Germinal center (tissue), 1 donor: ENCODE results near the gene DDX54.

Experiments used
- DNase-seq: peaks from one replicate; pipeline ENCODE4 v3.0.0; 2012; ENCODE audit warnings: mixed read lengths, low spot score

The DDX54 gene

DNA sequence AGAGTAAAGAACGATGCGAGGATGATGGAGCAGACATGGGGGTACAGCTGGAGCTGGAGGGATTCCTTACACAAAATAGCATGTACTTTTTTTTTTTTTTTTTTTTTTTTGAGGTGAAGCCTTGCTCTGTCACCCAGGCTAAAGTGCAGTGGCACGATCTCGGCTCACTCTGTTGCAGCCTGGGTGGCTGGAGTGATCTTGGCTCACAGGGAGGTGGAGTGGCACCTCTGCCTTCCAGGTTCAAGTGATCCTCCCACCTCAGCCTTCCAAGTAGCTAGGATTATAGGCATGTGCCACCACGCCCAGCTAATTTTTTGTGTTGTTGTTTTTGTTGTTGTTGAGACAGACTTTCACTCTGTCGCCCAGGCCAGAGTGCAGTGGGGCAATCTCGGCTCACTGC, 44.6 kb downstream of the DDX54 start:
- no peak for DNase-seq

DNA sequence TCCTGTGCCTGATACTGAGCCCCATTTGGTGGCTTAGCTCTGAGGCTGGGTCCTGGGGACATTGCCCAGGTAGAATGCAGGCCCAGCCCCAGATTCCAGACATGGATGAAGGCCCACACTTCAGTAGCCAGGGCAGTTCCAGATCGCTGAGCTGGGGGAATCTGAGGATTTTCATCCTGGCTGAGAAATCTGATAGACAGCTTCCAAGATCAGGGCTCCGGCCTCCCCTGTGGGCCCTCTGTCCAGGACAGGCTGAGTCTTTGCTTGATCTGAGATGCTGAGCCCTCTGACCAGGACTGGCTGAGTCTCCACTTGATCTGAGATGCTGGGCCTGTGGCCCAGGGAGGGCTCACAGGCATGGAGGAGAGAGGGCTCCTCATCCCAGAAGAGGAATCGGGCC, 46.5 kb downstream of the DDX54 start:
- no peak for DNase-seq

DNA sequence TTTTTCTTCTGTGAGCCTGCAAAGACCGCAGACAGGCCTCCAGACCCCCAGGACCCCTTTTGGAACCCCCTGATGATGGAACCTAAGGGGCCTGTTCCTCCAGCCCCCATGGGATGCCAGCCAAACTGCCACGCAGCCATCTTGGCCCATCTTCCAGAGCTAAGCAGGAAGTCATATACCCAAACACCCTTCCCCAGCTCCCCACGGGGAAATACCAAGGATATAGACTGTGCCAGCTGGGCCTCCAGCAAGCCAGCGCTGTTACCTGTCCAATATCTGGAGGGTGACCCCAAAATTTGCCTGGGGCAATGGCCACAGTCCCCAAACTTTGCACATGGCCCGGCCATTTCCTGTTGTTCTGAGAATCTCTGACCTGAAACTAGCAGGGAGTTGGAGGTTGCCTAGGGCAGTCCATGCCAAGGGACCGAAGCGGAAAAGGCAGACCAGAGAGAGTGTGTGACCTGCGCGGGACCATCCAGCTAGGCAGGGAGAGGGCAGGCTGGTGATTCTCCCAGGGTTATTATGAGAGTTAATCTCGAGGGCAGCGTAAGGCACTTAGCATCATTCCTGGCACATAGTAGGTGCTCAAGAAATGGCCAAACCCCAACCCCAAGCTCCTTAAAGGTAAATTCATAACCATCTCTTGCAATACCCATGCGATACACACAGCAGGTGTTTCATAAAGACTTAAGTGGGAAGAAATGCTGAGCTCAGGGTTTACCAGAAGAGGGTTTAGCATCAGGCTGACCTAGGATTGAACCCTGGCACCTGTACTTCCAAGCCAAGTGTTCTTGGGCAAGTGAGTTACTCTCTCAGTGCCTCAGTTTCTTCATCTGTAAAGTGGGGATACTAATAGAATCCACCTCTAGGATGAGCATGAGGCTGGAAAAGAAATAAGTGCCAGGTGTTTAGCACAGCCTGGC, 47.2 kb downstream of the DDX54 start:
- no peak for DNase-seq

DNA sequence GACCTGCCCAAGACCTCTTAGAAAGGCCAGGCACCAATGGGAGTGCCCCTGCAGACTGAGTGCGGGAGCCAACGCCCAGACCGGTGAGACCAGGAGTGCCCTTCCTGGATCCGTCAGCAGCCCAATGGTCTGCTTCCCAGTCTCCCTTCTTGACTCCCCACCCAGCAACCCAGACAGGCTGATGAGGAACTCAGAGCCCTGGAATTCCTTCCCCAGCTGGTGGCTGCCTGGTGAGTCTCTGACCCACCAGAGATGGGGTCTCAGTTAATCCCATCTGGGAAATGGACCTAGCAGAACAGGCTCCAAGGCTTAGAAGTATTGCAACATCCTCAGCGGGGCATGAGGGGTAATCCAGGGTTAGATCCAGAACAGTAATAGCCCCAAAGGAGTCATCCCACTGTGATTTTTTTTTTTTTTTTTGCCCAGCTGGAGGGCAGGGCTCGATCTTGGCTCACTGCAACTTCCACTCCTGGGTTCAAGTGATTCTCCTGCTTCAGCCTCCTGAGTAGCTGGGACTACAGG, 48.2 kb downstream of the DDX54 start:
- no peak for DNase-seq

DNA sequence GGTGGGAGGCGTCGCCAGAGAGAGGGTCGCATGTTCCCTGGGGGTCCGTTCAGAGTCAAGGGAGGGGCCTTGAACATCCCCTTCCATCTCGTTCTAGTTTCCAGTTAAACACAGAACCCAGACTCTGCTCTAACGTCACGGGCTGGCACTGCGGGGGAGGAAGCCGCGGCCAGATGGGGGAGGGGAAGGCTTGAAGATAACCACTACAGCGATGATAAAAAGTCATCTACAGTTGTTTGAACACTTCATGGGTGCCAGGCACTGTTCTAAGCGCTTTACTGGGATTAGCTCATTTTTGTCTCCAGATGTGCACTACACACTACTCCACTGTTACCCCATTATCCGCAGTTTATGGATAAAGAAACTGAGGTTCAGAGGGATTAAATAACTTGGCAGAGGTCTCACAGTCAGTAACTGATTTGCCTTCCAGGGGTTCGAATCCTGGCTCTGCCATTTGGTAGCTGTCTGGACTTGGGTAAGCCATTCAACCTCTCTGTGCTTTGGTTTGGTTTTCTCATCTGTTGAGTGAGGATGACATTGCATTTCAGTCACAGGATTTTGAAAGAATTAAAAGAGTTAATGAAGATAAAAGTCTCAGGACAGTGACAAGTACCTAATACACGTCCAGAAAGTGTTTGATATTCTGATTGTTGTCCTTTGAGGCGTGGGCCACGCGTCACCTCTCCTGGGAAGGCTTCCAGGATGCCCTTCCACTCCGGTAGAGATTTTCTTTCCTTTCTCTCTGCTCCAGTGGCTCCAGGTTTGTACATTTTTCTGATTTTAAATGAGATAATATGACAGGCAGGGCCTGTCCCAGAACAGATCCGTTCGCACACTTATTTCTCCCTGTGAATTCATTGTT, 48.9 kb downstream of the DDX54 start:
- peak; percentile 55 for DNase-seq

DNA sequence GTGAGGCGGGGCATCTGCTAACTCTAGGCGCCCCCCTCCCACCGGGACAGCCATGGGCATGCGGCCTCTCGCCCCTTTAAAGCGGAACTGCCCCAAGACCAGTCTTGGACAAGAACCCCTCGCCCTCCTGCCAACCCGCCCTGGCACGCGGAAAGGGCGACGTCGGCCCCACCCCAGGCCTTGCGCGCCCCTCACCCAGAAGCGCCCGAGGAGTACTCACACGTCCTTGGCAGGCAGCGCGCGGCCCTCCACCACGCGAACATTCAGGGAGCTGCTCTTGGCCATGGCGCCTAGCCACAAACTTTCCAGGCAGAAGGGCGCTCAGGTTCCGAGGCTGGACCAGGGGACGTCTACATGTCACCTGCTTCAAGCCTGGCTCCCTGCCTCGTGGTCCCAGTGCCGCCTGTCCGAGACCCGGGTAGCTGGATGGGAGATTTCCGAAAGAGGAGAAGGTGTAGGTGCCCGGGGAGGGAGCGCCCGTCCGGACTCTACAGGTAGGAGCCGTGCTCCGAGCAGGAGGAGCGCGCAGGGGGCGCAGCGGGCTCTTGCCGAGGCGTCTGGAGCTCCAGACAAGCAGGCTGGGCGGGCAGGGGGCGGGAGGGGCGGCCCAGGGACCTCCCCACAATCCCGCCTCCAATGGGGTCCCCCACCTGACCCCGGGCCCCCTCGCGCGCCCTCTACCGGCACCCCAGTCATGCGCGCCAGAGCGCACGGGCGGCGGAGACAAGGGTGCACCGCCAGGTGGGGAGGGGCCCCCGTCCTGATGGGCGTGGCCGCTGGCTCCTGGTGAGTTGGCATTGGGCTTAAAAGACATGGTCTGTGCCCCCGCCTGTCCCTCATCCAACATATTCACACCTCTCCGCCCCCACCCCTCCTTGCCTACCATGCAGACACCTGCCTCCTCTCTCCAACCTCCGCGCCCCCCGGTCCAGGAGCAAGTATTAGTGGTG, 49.8 kb downstream of the DDX54 start, which contains the start of gene RASAL1:
TSS of gene RASAL1 (minus strand) at position 584 of the 950 bp plus-strand sequence. CDS start at position 285, 299 bp downstream.
- DNase-seq = peak; percentile 95

DNA sequence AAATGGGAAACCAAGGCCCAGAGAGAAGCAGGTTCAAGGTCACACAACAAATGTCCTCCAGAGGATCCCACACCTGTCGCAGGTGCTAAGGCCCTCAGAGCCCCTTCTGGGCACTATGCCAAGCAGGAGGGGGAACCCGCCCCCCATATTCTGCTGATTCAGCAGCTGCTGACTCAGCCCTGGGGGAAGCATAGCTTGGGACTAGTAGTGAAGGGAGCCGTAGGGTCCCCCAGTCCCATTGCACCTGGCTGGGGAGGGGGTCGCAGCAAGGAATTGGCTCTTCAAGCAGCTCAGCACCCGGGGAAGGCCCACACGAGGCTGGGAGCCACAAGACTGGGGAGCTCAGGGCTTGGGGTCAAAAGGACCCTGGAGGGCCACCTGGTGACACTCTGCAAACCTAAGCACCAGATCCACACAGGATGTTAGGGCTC, 50.7 kb downstream of the DDX54 start:
- DNase-seq = no peak

DNA sequence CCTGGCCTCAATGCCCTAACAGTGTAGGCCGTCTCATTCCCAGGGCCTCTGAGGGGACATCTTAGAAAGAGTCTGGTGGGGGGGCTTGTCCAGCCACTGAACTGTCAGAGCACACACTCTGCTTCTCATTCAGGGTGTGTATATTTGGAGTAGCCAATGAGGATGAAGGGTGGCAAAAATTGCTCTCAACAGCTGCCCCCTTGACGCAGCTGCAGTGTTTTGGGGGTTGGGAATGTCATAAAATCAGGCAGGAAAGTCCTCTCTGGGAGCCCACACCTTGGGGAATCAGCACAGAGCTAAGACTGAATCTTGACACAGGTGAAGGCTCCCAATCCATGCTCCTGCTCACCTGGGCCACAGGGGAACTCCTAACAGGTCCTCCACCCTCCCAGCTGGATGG, 51.2 kb downstream of the DDX54 start:
- no peak for DNase-seq

DNA sequence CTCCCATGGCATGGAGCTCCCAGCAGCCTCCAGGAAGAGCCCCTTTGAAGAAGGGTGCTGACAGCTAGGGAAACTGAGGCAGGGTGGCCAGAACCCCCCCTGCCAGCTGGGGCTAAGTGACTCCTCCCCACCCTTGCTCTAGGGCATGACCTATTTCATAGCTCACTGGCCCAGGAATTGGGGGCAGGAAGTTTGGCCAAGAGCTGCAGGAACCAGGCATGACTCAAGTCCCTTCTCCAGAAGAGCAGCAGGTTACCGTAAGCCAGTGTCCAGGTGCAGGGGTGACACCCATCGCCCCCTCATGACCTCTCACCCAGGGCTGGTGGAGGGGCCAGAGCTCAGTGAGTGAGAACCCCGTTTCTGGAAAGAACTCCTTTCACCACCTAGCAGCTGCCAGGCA, 51.6 kb downstream of the DDX54 start:
- DNase-seq = no peak

DNA sequence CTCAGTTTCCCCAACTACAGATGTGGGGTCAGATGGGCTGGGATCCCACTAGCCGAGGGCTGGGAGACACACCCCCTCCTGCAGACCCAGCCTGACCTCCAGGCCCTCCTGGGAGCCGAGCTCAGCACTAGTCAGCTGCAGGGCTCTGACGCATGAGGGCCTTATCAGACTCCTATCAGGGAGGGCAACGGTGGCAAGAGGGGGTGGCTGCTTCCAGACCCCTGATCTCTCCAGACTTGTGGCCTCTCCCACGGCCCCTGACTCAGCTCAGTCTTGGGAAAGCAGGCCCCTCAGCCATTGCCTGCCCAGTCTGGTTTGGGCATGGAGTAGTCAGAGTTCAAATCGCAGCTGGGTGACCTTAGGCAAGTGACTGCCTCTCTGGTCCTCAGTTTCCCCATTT, 52.2 kb downstream of the DDX54 start:
- DNase-seq = no peak

DNA sequence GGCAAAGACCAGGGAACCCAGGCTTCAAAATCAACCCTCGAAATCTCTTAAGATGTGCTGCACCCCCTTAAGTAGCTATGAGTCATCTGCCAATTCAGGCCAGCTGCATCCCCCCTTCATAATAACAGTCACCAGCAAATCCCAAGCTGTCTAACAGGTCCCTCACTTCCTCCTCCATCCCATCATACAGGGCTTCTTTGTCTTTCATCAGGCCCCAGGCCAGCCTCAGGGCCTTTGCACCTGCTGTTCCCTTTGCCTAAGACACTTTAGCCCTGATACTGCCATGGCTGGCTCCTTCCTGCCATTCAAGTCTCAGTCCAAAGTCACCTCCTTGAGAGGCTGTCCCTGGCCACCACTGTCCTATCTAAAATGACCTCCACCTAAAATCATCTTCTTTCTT, 53.7 kb downstream of the DDX54 start:
- DNase-seq = no peak

DNA sequence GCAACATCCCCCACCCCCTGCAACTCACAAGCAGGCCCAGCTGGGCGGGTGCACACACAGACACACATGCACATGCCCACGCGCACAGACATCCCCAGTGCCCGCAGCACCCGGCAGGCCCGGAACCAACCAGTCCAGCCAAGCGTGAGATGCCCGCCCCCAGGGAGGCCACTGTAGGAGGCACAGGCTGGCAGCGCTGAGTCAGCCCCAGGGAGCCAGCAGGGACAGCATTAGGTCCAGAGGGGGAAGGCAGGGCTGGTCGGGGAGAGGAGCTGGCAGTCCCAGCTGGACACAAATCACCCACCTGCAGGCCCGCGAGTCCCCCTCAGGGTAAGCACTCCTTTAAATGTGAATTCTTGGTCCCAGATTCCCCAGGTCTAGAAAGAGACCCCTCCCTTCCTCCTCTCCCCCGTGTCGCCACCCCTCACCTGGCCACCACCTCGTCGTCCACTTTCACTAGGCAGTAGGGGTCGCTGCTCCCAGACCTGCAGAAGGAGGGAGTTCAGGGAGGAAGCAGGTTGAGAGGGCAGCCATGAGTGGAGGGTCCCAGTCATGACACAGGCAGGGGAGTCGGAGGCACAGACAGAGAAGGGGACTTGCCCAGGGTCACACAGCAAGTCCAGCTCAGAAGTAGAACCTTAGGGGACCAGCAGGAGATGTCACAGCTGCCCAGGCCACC, 54.7 kb downstream of the DDX54 start:
- peak; percentile 87 for DNase-seq

DNA sequence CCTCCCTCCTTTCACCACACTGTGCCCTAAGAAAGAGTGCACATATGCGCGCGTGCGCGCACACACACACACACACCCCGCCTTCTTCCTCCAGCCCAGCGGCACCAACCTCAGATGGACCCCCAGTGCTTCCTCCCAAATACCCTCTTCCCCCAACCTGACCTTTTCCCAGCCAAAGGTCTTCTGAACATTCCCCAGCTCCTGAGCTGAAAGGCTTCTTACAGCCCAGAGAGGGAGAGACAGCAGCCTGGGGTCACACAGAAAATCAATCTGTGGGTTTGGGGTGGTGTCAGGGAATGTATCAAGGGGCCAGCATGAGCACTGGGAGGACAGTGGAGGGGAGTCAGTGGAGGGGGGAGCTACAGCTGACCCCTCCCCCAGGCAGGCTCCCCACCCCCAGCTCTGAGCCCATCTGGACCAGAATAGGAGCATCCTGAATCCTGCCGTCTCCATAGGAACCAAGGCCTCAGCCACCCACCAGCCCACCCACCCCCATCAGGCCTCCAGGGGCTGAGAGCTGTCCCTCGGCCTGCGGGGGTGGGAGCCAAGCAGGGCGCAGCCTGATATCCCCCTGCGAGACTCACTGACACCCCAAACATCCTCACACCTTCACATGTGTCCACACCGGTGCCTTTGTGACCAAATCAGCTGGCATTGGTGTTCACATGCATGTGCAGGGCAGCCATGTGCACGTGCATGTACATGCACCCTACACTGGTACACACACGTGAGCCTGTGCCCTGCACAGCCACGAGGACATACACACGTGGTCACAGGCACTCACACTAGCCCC, 55.4 kb downstream of the DDX54 start:
- peak; percentile 34 for DNase-seq

DNA sequence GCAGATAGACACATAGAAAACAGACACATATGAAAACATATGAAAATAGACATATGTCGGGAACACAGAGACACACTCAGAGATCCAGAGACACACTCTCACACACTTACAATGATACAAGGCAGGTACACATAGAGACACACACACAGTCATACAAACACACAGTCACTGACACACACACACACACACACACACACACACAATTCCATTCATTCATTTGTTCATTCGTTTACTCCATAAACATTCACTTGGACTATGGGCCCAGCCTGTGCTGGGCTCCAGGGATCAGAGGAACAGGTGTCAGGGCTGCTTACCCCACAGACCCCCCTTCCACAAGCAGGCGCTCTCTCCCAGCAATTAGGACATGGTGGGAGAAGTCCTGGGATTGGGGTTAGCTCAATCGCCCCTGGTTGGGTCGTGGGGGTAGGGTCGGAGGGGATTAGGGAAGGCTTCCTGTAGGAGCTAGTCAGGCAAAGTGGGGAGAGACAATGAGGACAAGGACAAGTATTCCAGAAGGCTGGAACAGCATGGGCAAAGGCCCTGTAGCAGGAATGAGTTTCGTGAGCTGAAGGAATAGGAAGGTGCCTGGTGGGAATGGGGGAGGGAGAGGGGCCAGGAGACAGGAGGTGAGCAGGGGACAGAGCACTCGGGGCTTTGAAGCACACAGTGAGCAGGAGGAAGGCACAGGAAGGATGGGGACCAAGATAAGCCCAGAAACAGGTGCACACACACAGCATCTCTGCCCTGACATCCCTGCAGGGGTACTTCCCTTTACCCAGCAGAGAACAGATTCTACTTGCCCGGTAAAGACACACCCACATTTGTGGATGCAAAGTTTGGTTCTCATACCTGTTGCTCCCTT, 56.2 kb downstream of the DDX54 start:
- peak; percentile 86 for DNase-seq

DNA sequence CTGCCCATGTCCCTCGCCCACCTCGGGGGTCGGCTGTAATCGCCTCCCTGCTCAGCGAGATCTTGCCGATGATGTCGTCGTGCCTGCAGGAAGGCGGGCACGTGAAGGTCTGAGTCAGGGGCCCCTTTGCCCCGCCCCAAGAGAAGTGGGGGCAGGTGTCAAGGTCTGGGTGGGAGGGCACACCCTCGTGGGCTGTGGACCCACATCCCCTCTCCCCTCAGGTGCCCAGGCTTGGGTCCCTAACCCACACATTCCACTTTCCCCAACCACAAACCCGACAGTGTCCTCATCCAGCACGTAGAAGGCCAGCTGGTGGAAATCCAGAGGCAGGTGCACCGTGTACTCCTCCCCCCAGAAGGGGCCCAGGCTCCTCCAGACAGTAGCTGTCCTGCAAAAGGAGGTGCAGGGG, 57.5 kb downstream of the DDX54 start:
- DNase-seq = no peak

DNA sequence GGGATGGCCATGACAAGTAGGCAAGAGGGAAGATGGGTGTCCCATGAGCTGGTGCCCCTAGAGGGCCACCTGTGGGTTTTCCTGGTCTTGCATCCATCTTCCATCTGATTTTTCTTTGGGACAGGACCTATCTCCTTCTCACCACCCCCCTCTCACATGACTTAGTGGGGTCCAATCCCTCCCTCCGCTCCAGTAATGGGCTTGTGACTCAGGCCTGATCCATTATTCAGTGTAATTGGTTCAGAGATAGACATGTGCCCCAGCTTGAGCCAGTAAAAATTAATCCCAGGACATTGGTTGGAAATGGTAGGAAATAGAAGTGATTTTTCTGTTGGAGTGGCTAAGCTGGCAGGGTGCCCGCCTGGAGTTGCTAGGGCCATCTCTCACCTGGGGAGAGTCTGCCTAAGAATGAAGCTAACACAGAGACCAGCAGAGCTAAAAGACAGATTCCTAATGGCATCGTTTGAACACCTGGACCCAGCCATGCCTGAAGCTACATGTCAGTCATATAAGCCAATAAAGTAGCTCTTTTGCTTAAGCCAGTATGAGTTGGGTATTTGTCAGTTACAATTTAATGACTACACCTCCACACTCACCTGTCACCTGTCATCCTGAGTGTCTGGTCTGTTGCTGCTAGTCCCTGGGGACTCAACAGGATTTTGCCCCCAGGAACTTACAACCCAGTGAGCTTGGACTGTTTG, 64.5 kb downstream of the DDX54 start:
- peak; percentile 48 for DNase-seq

DNA sequence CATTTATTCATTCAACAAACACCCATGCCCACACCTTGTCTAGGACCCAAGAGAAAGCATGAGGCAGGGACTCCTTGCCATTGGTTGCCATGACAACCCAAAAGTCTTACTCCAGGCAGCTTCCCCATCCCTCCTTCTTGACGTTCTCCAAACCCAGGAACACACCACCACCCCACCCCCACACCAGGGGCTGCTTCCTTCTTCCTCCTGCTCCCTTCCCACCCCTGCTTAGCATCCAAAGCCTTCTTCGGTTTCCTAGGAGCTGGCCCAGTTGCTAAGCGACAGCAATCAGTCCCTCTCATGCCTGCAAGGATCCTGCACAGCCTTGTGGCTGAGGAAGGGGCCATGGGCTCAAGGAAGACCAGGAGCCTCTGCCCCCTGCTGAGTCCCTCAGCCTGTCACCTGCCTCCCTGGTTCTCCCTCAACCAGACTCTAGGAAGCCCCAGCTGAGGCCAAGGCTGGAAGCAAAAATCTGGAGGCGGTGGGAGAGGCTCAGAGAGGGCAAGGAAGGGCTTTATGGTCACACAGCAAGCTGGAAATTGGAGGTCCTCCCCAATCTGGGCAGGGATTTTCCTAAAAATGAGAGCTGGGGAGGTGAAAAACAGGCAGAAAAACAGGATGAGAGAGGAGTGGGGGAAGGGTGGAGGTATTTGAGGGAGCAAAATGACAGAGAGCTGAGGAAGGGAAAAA, 65.2 kb downstream of the DDX54 start:
- no peak for DNase-seq

DNA sequence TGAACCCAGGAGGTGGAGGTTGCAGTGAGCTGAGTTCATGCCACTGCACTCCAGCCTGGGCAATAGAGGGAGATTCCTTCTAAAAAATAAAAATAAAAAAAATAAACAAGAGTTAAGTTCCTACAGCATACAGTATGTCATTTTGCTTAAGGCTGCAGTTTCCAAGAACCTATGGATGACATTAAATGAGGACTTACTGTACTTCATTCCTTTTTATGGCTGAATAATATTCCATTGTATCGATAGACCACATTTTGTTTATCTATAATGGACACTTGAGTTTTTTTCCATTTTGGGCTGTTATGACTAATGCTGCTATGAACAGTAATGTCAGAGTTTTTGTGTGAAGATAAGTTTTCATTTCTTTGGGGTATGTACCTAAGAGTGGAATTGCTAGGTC, 67.1 kb downstream of the DDX54 start:
- no peak for DNase-seq
